ENCODE measurements around the gene EIF4E3. TPM values are rescaled to one million over a fixed set of nuclear protein-coding genes. Genes with fewer than 3 reads are reported as not detected.

EIF4E3 gene
- polyA plus RNA-seq, 3 donors, result 35.6 to 111 (median 58.6) TPM

- H3K27ac Mint-ChIP-seq, result peak overlapping the region in 2 of 7 donors; percentile 7 to 50
- no CpG with 5 or more reads among the region's 2 CpGs for WGBS (ENCODE audit: insufficient coverage)
- peaks cover 34 to 40% of the 10 kb centered on the region in 2 donors for H3K36me3 Mint-ChIP-seq
- H3K36me3 ChIP-seq (replicated peaks in 1 of 2; ENCODE audit: control insufficient read depth in 1 of 2, insufficient read depth in 2 of 2, low read length in 2 of 2), result peaks cover 14 to 34% of the 10 kb centered on the region in 2 donors
- no peak for DNase-seq
- H2AFZ ChIP-seq (ENCODE audit: insufficient read depth, low read depth, low read length, poor library complexity, severe bottlenecking), result no peak overlapping the region
- H3K27me3 Mint-ChIP-seq (ENCODE audit: low read depth in 3 of 3), result no peaks in the 10 kb centered on the region
- H3K4me3 ChIP-seq (replicated peaks in 1 of 3; ENCODE audit: low read depth in 2 of 3, low read length in 3 of 3), result no peak overlapping the region
- H3K27me3 ChIP-seq (ENCODE audit: control insufficient read depth in 2 of 2, insufficient read depth in 2 of 2, low read length in 2 of 2), result no peaks in the 10 kb centered on the region
- peaks cover 100% of the 10 kb centered on the region for H3K79me2 ChIP-seq (ENCODE audit: insufficient read depth, low read length)
- peaks cover 78% of the 10 kb centered on the region for H3K4me1 Mint-ChIP-seq
- H3K9ac ChIP-seq (ENCODE audit: insufficient read depth, low read length, poor library complexity, severe bottlenecking), result no peak overlapping the region
- H3K9me3 Mint-ChIP-seq, result peaks cover 0 to 1% (median 0%) of the 10 kb centered on the region in 7 donors
- no peak overlapping the region for H3K27ac ChIP-seq (ENCODE audit: low read depth in 1 of 2, low read length in 2 of 2)
- intact Hi-C loops (cut with micrococcal nuclease), result loop anchor here in 1 of 2 donors (5.0 to 10.0 kb wide), 2 partner anchors 144 to 1112 kb away; no protein-coding TSS in a partner anchor
- no peaks in the 10 kb centered on the region for H3K9me3 ChIP-seq (replicated peaks in 1 of 2; ENCODE audit: control insufficient read depth in 1 of 2, insufficient read depth in 1 of 2, low read length in 2 of 2)
- H3K4me3 Mint-ChIP-seq, result no peak overlapping the region
- H4K20me1 ChIP-seq (ENCODE audit: insufficient read depth, low read length), result peaks cover 100% of the 10 kb centered on the region
- H3K4me2 ChIP-seq (replicated peaks; ENCODE audit: extremely low read depth, low read length, poor library complexity, severe bottlenecking), result no peak overlapping the region
- H3K4me1 ChIP-seq (ENCODE audit: control insufficient read depth in 1 of 2, insufficient read depth in 2 of 2, low read length in 2 of 2), result peaks cover 6 to 39% of the 10 kb centered on the region in 2 donors
- no peak for TF ChIP-seq CTCF (IDR thresholded peaks at IDR 0.05)
Measured at GRCh38 chr3:71713041-71713440, 12.2 kb downstream of the EIF4E3 start.

GRCh38 chr3:71710906-71711494, 14.2 kb downstream of the EIF4E3 start:
- Histone ChIP-seq H3K27ac (ENCODE audit: low read depth in 1 of 2, low read length in 2 of 2) (no peak overlapping the region), H3K9ac (ENCODE audit: insufficient read depth, low read length, poor library complexity, severe bottlenecking) (no peak overlapping the region), H2AFZ (ENCODE audit: insufficient read depth, low read depth, low read length, poor library complexity, severe bottlenecking) (no peak overlapping the region), H3K79me2 (ENCODE audit: insufficient read depth, low read length) (peaks cover 99% of the 10 kb centered on the region), H4K20me1 (ENCODE audit: insufficient read depth, low read length) (peaks cover 100% of the 10 kb centered on the region), H3K36me3 (replicated peaks in 1 of 2; ENCODE audit: control insufficient read depth in 1 of 2, insufficient read depth in 2 of 2, low read length in 2 of 2) (peaks cover 20 to 45% of the 10 kb centered on the region in 2 donors), H3K4me3 (replicated peaks in 1 of 3; ENCODE audit: low read depth in 2 of 3, low read length in 3 of 3) (no peak overlapping the region), H3K4me1 (ENCODE audit: control insufficient read depth in 1 of 2, insufficient read depth in 2 of 2, low read length in 2 of 2) (peaks cover 6 to 32% of the 10 kb centered on the region in 2 donors), H3K4me2 (replicated peaks; ENCODE audit: extremely low read depth, low read length, poor library complexity, severe bottlenecking) (no peak overlapping the region), H3K9me3 (replicated peaks in 1 of 2; ENCODE audit: control insufficient read depth in 1 of 2, insufficient read depth in 1 of 2, low read length in 2 of 2) (no peaks in the 10 kb centered on the region), H3K27me3 (ENCODE audit: control insufficient read depth in 2 of 2, insufficient read depth in 2 of 2, low read length in 2 of 2) (no peaks in the 10 kb centered on the region)
- DNase-seq, result peak; percentile 44 to 77 (median 56)
- WGBS (ENCODE audit: insufficient coverage), result 13% methylated on average over 1 of the region's 1 CpG
- no peaks in the 10 kb centered on the region for H3K27me3 Mint-ChIP-seq (ENCODE audit: low read depth in 3 of 3)
- no peak overlapping the region for H3K4me3 Mint-ChIP-seq
- peak; percentile 76 for TF ChIP-seq CTCF (IDR thresholded peaks at IDR 0.05)
- peaks cover 0 to 1% (median 0%) of the 10 kb centered on the region in 7 donors for H3K9me3 Mint-ChIP-seq
- H3K27ac Mint-ChIP-seq, result peak overlapping the region in 3 of 7 donors; percentile 10 to 48 (median 24)
- peaks cover 66% of the 10 kb centered on the region for H3K4me1 Mint-ChIP-seq
- intact Hi-C loops (cut with micrococcal nuclease), result loop anchor here in 1 of 2 donors (5.0 to 10.0 kb wide), 2 partner anchors 146 to 1114 kb away; no protein-coding TSS in a partner anchor
- peaks cover 50 to 55% of the 10 kb centered on the region in 2 donors for H3K36me3 Mint-ChIP-seq
